ENCODE results near the gene ARID4A.
"Not testable (repeated sequence)": the region's sequence is repeated elsewhere in the genome, so short reads cannot be mapped to it uniquely, and the experiment has no call there.

ARID4A gene

DNA sequence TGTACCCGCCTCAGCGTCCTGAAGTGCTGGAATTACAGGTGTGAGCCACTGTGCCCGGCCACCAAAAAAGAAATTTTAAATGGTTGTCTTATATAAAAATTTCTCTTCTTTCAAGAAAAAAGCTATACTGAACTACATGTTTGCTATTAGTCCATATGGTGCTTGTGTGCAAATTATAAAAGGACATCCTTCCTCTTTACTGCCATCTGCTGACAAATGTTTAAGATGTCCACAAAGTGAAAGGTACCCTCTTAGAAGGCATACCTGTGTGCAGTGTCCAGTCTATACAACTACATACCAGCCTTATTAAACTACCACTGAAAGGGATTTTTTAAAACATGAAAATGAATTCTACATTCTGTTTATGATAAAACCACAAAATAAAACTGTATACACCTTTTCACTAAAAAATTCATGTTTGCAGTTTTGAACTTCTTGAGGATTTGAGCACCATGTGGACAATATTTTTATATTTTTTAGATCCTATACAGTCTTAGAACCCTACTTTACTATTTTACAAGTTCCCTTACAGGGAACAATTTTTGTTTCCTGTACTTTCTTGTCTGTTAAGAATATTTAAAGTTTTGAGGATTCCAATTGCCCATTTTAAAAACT, 64.5 kb downstream of the ARID4A start:
- peak; percentile 3 to 11 for DNase-seq

DNA sequence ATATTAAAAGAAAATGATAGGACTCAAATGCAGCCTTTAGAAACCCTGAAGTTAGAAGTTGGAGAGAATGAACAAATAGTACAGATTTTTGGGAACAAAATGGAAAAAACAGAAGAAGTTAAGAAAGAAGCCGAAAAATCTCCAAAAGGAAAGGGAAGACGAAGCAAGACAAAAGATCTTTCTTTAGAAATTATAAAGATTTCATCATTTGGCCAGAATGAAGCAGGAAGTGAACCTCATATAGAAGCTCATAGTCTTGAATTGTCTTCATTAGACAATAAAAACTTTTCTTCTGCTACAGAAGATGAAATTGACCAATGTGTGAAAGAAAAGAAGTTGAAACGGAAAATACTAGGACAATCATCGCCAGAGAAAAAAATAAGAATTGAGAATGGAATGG, 66.0 kb downstream of the ARID4A start:
- DNase-seq, result no peak

DNA sequence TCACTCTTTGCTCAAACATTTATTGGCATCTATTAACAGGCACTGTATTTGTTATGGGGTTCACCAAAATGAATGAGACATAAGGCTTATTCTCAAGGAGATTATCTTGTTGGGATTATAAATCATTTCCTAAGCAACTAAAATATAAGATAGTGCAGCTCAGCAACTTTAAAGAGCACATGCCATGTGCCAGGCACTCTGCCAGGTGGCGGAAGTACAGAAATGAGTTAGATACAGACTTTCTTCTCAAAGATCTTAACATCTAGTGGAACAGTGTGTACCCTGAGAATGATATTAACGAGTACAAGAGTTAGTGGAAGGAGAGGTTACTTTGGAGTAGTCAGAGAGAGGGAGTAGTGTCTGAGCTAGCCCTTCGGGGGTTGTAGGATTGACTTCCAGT, 68.9 kb downstream of the ARID4A start:
- DNase-seq, result no peak

DNA sequence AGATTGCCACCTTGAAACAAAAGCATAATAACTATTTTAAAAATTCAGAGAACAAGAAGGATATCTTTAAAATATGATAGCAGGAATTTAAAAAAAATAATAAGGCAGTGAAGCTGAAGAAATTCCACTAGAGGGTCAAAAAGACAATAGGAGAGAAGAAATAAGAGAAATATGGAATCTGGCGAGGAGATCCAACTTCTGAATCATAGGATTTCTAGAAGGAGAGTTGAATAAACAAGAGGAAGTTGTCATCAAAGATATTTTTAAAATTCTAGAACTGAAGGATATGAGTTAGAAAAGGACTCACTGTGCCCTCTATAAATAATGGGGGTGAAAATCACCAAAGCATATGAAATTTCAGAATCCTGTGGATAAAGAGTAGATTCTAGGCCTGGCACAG, 70.6 kb downstream of the ARID4A start:
- no peak for DNase-seq

DNA sequence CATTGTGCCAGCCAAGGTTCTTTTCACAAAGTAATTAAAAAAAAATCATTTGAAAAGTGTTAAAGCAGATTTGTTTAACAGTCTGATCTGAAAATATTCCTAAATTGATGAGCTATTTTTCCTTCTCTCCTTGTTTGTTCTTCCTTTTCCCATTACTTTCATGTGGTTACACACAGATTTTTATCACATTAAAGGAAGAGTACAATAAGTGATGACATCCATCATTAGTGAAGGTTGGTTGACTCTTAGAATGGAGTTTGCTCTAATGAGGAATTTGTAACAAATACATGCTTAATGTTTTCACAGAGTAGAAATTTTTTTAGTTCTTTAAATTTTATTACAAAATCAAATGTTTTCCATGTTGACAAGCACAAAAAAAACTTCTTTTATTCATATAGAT, 78.4 kb downstream of the ARID4A start:
- DNase-seq, result no peak

DNA sequence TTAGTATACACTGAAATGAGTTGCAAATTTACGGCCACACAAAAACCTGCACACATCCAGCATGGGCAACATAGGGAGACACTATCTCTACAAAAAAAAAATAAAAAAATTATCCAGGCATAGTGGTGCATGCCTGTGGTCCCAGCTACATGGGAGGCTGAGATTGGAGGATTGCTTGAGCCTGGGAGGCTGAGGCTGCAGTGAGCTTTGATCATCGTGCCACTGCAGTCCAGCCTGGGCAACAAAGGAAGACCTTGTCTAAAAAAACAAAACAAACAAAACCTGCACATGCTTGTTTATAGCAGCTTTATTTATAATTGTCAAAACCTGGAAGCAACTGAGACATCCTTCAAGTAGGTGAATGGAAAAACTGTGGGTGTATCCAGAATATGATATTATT, 92.5 kb downstream of the ARID4A start:
- no peak for DNase-seq

DNA sequence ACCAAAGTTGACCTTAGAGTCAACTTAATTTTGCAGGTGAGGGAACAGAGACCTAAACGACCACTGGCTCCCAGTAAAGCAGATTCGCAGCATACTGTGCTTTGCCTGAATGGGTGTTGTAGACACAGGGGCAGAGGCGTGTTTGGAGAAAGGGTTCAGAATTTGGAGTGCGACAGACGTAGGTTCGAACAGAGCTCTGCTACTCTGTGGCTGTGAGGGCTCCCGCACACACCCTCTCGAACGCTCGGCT, 97.1 kb downstream of the ARID4A start:
- no peak for DNase-seq

DNA sequence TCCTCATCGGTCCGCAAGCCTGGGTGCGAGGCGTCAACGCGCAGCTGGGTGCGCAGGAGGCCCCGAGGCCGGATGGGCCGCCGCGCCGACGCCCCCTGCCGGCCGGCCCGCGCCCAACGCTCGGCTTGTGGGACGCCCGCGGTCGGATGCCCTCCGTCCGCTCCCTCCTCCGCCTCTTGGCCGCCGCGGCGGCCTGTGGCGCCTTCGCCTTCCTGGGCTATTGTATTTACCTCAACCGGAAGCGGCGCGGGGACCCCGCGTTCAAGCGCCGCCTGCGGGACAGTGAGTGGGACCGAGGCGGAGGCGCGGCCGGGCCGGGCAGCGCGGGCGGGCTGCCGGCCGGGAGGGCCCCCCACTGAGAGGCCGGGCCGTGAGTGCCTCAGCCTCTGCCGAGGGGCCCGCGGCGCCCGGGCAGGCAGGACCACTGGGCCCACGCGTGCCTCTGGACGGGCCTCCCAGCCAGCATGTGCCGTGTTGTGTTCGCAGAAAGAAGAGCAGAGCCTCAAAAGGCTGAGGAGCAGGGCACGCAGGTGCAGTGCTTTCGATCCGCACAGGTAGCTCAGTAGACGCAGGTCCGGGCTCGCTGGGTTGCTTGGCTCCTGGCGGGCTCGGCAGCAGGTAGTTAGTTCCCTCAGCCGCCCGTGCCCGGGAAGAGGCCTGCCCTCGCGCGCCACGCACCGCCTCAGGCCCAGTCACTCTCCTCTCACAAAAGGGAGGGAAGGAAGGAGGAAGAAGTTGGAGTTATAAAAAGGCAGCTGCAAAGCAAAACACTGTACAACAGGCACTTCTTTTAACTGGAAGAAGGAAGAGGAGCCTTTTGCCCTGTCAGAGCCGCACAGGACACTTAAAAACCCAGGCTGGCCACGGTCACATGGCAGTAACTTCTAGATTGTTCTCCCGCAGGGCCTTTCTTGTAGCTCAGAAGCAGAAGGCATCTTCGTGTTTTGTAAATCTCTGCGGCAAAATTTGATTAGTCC, 97.7 kb downstream of the ARID4A start, which contains the start of gene TOMM20L:
Gene TOMM20L, plus strand, starts transcription at position 119 of the 977 bp plus-strand sequence. Its CDS starts 28 bp downstream, at position 147.
- DNase-seq, result peak; percentile 76 to 87

DNA sequence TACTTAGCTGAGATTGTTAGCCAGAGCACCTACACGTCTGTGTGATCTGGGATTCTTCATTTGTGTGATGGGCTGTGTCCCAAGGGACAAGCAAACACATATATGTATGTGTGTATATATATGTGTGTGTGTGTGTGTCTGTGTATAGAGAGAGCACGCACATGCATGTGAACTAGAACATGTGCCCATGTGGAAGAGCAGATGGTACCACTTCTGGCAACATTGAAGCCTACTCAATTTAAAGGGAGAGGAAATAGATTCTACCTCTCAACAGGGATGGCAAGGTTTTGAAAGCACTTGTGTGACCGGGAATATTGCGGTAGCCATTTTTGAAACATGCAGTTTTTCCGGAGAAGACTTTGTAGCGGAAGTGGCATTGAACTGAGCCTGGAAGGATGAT, 98.8 kb downstream of the ARID4A start:
- DNase-seq, result no peak

DNA sequence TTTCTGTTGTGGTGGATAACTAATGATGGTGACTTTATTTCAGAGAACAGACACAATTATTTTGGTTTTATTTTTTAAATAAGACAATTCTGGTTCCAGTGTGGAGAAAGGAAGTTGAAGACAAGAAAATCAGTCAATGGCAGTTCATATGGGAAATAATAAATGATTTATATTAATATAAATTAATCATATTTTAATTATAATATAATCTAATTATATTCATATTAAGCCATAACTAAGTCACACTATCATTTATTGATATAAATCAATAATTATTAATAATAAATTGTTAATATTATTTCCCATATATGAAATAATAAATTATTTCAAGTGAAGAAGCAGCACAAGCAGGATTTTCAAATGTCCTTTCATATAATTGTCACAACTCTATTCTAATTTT, 100.1 kb downstream of the ARID4A start:
- DNase-seq, result no peak

DNA sequence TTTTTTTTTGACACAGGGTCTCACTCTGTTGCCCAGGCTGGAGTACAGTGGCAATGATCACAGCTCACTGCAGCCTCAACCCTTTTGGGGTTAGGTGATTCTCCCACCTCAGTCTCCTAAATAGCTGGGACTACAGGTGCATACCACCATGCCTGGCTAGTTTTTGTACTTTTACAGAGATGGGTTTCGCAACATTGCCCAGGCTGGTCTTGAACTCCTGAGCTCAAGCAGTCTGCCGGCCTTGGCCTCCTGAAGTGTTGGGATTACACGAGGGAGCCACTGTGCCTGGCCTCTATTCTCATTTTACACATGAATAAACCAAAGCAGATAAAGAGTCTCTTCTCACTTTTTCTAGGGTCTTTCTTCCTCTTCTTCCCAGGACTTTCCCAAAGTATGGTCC, 100.5 kb downstream of the ARID4A start:
- DNase-seq, result no peak

DNA sequence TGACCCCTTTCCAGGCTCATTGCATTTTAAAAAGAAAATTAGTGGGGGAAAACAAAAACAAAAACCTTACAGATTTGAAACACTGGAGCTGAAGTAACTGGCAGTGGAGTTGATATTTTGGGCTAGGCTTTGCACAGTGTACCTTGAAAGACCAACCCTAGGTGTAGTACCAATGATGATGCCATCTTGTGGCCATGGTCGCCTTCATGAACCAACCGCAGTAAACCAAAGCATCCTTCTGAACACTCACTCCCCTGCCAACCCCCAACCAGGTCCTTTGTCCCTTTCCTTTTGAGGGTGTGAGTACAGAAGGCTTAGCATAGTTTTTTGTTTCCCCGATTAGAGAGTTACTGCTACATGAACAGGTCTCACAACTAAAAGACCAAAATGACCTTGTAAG, 103.2 kb downstream of the ARID4A start:
- no peak for DNase-seq

DNA sequence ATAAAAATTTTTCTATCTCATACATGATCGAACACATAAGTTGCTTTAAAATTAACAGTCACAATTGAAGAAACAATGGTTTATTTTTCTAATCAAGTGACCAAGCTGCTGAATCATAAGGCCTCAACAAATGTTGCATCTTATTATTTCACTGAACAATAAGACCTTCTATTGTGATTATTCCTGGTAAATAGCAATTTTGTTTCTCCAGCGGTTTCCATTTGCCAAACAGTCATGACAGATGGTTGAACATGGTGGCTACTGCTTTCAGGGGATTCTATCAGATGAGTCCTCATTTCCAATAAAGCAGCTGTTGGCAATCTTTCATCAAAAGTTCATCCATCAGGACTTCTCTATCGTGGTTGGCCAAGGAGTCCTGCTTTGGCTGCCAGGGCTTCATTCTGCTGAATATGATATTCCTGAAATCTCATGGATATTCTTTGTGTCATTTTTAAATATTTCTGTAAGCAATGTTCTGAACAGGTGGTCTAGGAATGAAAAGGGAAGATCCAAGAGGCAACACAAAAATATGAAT, 110.4 kb downstream of the ARID4A start:
- no peak for DNase-seq

DNA sequence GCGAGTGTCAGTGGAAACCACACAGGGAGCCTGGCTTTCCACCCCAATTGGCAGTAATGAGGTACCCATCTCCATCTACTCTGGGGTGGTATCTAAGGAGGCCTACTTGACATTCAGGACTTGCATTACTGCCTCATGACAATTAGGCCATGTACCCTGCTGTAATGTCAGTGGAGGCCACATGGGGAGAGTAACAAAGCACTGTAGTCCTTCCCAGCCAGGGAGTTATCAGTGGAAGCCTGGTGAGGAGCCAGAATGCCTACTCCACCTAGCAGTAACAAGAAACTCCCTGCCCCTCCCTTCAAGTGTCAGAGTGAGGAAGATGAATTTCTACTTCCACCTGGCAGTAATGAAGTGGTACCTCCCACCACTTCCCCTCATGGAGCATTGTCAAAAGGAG, 116.5 kb downstream of the ARID4A start:
- no peak for DNase-seq

DNA sequence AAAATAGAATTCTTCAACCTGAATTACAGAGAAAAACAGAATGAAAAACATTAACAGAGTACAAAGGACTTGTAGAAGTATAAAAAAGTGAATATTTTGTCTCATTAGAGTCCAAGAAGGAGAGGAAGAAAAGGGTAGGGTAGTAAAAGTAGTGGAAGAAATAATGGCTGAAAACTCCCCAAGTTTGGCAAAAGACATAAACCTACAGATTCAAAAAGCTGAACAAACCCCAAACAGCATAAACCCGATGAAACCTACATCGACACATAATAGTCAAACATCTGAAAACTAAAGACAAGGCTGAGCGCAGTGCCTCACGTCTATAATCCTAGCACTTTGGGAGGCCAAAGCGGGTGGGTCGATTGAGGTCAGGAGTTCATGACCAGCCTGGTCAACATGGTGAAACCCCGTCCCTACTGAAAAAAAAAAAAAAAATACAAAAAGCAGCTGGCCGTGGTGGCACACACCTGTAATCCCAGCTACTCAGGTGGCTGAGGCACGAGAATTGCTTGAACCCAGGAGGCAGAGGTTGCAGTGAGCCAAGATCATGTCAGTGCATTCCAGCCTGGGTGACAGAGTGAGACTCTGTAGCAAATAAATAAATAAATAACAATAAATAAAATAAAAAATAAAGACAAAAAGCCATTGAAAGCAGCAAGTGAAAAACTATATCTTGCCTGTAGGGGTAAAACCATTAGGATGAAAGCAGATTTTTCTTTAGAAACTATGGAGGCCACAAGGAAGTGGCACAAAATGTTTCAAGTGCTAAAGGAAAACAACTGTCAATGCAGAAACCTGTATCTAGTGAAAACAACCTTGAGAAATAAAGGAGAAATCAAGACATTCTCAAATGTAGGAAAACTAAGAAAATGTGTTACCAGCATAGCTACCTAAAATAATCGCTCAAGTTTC, 117.5 kb downstream of the ARID4A start:
- no peak for DNase-seq

DNA sequence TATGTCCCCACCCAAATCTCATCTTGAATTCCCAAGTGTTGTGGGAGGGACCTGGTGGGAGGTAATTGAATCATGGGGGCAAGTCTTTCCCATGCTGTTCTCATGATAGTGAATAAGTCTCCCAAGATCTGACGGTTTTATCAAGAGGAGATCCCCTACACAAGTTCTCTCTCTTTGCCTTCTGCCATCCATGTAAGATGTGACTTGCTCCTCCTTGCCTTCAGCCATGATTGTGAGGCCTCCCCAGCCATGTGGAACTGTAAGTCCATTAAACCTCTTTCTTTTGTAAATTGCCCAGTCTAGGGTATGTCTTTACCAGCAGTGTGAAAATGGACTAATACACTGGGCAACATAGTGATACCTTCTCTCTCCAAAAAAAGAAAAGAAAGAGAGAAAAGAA, 118.6 kb downstream of the ARID4A start:
- not testable (repeated sequence) for DNase-seq
